T-helper 1 cell treated with Interleukin-12 subunit alpha and Interleukin-12 subunit beta and Interleukin-4 antibody, amounts not matched to agents 30 ng/mL and 1 ng/mL, for 36 hours (primary cell): ENCODE measurements around the gene ZBTB20. TPM values are rescaled to one million over a fixed set of nuclear protein-coding genes. Genes with fewer than 3 reads are reported as not detected.

ENCODE experiments used
- intact Hi-C: fragments of 100-400 bp; cut with micrococcal nuclease; formaldehyde crosslinking; loops from one replicate; pipeline ENCODE4 v1.15.1; 2024
- total RNA-seq: library from RNA; stranded (reverse); gene quantifications from 2 replicates; pipeline ENCODE4 v1.2.3, GENCODE V29; 2022

The ZBTB20 gene
- total RNA-seq, 1 donor from 2014 or later, result 10.2 TPM

- intact Hi-C loops, result no loop called here
Observed at GRCh38 chr3:114424337-114424736, 722.8 kb downstream of the ZBTB20 start.

- intact Hi-C loops, result no loop called here
Observed at GRCh38 chr3:114421204-114421603, 725.9 kb downstream of the ZBTB20 start.

GRCh38 chr3:114420072-114420471 is 727.0 kb downstream of the ZBTB20 start:
- intact Hi-C loops, result no loop called here

GRCh38 chr3:114418724-114419543 is 728.2 kb downstream of the ZBTB20 start:
- intact Hi-C loops, result loop anchor here (1.0 to 2.0 kb wide), 8 partner anchors 36 to 683 kb away; partner anchors contain the start of genes CCDC191 and QTRT2

- intact Hi-C loops, result loop anchor here (1.0 to 2.0 kb wide), 8 partner anchors 35 to 682 kb away; partner anchors contain the start of genes CCDC191 and QTRT2
Observed at GRCh38 chr3:114418107-114418506, 729.0 kb downstream of the ZBTB20 start.

- intact Hi-C loops, result loop anchor here (1.0 to 2.0 kb wide), 9 partner anchors 34 to 681 kb away; partner anchors contain the start of genes CCDC191, GRAMD1C and QTRT2
Observed at GRCh38 chr3:114417675-114418074, 729.4 kb downstream of the ZBTB20 start.

- intact Hi-C loops, result loop anchor here (2.0 kb wide), 1 partner anchor 578 kb away; the partner anchor contains the start of gene GRAMD1C
Observed at GRCh38 chr3:114417265-114417664, 729.8 kb downstream of the ZBTB20 start.

GRCh38 chr3:114411811-114412803 is 735.0 kb downstream of the ZBTB20 start:
- intact Hi-C loops, result no loop called here

- intact Hi-C loops, result no loop called here
Observed at GRCh38 chr3:114411190-114411668, 735.9 kb downstream of the ZBTB20 start.

- intact Hi-C loops, result no loop called here
Observed at GRCh38 chr3:114408736-114409670, 738.1 kb downstream of the ZBTB20 start.

- intact Hi-C loops, result no loop called here
Observed at GRCh38 chr3:114406922-114407321, 740.2 kb downstream of the ZBTB20 start.

GRCh38 chr3:114406286-114406685 is 740.8 kb downstream of the ZBTB20 start:
- intact Hi-C loops, result no loop called here

- intact Hi-C loops, result no loop called here
Observed at GRCh38 chr3:114405202-114405990, 741.7 kb downstream of the ZBTB20 start.

- intact Hi-C loops, result no loop called here
Observed at GRCh38 chr3:114404590-114404989, 742.5 kb downstream of the ZBTB20 start.

- intact Hi-C loops, result no loop called here
Observed at GRCh38 chr3:114402838-114403237, 744.2 kb downstream of the ZBTB20 start.

- intact Hi-C loops, result no loop called here
Observed at GRCh38 chr3:114401346-114401745, 745.7 kb downstream of the ZBTB20 start.

GRCh38 chr3:114400371-114400770 is 746.7 kb downstream of the ZBTB20 start:
- intact Hi-C loops, result no loop called here

GRCh38 chr3:114394551-114394950 is 752.5 kb downstream of the ZBTB20 start:
- intact Hi-C loops, result no loop called here

GRCh38 chr3:114393367-114394072 is 753.6 kb downstream of the ZBTB20 start:
- intact Hi-C loops, result no loop called here
